Measurements from ENCODE around the gene TSPAN9. TPM values are rescaled to one million over a fixed set of nuclear protein-coding genes. Genes with fewer than 3 reads are reported as not detected.

The TSPAN9 gene
- total RNA-seq, 3 donors from 2014 or later = 16.8 to 44.9 (median 36.9) TPM

DNA sequence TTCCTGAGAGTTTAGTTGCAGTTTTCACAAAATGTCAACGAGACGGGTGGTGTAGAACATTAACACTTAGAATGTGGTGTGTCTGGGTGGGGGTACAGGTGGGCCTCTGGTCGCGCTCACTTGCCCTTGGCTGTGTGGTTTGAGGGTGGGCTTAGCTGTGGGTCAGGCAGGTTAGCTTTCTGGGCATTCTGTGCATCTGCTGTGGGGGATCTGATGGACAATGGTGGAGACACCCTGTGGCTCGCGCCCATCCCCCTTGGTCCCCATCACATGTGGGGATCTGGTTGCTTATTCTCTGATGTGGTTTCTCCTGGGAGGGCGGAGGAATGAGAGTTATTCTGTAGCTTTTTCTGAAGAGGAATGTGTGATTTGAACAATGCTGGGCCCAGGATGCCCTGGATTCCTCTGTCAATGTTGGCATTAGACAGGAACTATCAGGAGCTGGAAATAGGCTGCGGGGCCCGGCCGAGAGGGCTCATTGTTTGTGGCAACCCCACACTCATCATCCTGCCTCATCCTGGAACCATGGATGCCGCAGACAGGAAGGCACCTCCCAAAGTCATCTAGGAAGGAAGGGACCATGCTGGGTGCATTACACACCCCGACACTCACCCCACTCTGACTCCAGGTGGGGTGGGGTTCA, 101.6 kb downstream of the TSPAN9 start:
- TF ChIP-seq POLR2A (IDR thresholded peaks at IDR 0.05) = no peak
- no peak for TF ChIP-seq POLR2AphosphoS5 (IDR thresholded peaks at IDR 0.05)
- TF ChIP-seq, protein P1, sequence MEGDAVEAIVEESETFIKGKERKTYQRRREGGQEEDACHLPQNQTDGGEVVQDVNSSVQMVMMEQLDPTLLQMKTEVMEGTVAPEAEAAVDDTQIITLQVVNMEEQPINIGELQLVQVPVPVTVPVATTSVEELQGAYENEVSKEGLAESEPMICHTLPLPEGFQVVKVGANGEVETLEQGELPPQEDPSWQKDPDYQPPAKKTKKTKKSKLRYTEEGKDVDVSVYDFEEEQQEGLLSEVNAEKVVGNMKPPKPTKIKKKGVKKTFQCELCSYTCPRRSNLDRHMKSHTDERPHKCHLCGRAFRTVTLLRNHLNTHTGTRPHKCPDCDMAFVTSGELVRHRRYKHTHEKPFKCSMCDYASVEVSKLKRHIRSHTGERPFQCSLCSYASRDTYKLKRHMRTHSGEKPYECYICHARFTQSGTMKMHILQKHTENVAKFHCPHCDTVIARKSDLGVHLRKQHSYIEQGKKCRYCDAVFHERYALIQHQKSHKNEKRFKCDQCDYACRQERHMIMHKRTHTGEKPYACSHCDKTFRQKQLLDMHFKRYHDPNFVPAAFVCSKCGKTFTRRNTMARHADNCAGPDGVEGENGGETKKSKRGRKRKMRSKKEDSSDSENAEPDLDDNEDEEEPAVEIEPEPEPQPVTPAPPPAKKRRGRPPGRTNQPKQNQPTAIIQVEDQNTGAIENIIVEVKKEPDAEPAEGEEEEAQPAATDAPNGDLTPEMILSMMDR (IDR thresholded peaks at IDR 0.05) = no peak
- Histone ChIP-seq H3K27me3 (no peaks in the 10 kb centered on the region), H3K4me3 (no peak overlapping the region), H3K4me1 (no peaks in the 10 kb centered on the region), H3K27ac (no peak overlapping the region), H3K9me3 (no peaks in the 10 kb centered on the region), H3K36me3 (no peaks in the 10 kb centered on the region)
- DNase-seq (ENCODE audit: low spot score in 2 of 2) = no peak
- intact Hi-C loops (cut with DNase I; ENCODE audit: low total_unique reads) = no loop called here

DNA sequence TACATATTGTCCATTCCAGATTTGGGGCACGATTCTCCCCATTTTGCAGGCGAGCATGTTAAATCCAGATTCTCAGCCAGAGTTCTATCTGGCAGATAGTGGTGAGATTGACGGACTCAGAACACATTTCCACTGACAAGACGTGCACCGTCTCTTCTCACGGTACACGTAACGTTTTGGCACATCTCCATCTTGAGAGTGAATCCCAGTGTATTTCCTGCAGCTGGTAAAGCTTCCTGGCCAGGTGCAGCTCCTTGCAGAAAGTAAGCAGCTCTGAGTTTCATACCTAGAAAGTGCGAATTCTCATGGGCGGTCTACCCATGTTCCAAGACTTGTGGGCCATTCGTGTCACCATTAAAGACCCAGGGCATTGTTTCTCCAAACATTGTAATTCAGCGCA, 102.6 kb downstream of the TSPAN9 start:
- intact Hi-C loops (cut with DNase I; ENCODE audit: low total_unique reads) = no loop called here
- H3K4me3 ChIP-seq = no peak overlapping the region
- DNase-seq (ENCODE audit: low spot score in 2 of 2) = no peak
- no peak overlapping the region for H3K27ac ChIP-seq
- H3K9me3 ChIP-seq = no peaks in the 10 kb centered on the region
- H3K4me1 ChIP-seq = no peaks in the 10 kb centered on the region
- TF ChIP-seq, protein P1 (IDR thresholded peaks at IDR 0.05) = no peak
- TF ChIP-seq POLR2A (IDR thresholded peaks at IDR 0.05) (no peak), POLR2AphosphoS5 (IDR thresholded peaks at IDR 0.05) (no peak)
- no peaks in the 10 kb centered on the region for H3K27me3 ChIP-seq
- H3K36me3 ChIP-seq = no peaks in the 10 kb centered on the region

DNA sequence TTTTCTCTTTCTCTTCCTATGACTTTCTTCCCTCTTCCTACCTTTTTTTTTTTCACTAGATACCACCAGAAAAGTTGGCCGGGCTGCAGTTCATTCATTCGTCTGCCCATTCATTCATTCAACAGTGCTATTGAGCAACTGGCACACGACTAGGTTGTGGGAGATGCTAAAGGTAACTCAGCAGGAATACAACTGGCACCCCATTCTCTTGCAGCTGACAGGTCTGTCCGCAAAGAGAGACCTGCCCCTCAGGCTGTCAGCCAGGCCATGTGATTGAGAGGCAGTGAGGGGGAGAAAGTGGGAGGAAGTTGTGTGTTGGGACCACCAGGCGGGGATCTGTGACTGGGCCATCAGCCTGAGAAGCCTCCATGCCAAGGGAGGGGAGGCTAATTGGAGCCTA, 105.2 kb downstream of the TSPAN9 start:
- no peaks in the 10 kb centered on the region for H3K36me3 ChIP-seq
- H3K27ac ChIP-seq = no peak overlapping the region
- H3K4me3 ChIP-seq = no peak overlapping the region
- TF ChIP-seq POLR2AphosphoS5 (IDR thresholded peaks at IDR 0.05) (no peak), POLR2A (IDR thresholded peaks at IDR 0.05) (no peak)
- TF ChIP-seq, protein P1 (IDR thresholded peaks at IDR 0.05) = no peak
- no peak for DNase-seq (ENCODE audit: low spot score in 2 of 2)
- no peaks in the 10 kb centered on the region for H3K27me3 ChIP-seq
- H3K4me1 ChIP-seq = no peaks in the 10 kb centered on the region
- intact Hi-C loops (cut with DNase I; ENCODE audit: low total_unique reads) = no loop called here
- H3K9me3 ChIP-seq = no peaks in the 10 kb centered on the region

DNA sequence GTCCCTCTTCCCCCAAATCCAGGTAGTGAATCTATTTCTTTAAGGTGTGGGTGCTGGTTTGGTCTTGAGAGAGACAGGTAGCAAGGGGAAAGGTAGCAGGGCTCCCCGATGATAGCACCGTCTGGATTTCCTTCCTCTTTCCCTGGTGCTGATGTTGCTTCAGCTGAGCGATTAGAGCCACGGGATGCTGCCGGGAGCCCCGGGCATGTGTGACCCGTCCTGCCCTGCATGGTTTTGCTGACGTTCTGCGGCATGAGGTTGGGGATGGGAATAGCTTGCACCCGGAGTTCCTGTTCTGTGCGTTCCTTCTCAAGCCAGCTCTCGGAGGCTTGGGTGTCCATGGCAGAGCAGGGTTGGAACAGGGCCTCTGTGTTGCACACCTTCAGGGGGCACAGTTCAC, 107.3 kb downstream of the TSPAN9 start:
- Histone ChIP-seq H3K36me3 (no peaks in the 10 kb centered on the region), H3K27ac (no peak overlapping the region), H3K9me3 (no peaks in the 10 kb centered on the region), H3K27me3 (no peaks in the 10 kb centered on the region), H3K4me1 (no peaks in the 10 kb centered on the region), H3K4me3 (no peak overlapping the region)
- TF ChIP-seq, protein P1 (IDR thresholded peaks at IDR 0.05) = no peak
- no peak for DNase-seq (ENCODE audit: low spot score in 2 of 2)
- intact Hi-C loops (cut with DNase I; ENCODE audit: low total_unique reads) = no loop called here

DNA sequence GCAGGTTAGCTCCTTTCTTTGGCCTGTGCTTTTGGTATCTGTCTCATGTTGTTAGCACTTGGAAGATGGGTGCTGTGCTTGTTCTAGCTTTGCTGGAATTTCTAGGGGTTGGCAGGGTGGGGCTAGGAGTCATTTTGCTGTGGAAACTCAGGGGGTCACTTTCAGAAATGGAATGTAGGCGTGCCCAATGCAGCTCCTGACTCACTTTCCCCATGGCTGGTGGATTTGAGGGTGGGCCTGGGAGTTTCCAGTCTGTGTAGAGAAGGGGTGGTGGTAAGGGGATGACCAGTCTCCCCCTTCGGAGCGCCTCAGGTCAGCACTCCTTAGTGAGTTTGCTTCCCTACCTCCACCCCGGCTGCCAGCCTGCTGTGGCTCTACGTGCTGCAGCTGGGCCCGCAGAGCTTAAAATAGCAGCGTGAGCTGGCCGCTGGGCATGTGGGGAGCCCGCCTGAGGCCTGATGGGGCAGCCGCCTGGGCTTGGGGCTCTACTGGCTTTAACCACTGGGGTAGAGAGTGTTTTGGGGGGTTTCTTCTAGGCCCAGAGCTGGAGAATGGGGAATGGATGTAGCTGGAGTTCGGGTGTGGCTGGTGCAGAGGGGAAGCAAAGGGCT, 108.2 kb downstream of the TSPAN9 start:
- no peaks in the 10 kb centered on the region for H3K9me3 ChIP-seq
- TF ChIP-seq POLR2AphosphoS5 (IDR thresholded peaks at IDR 0.05) (no peak), POLR2A (IDR thresholded peaks at IDR 0.05) (no peak)
- TF ChIP-seq, protein P1 (IDR thresholded peaks at IDR 0.05) = no peak
- intact Hi-C loops (cut with DNase I; ENCODE audit: low total_unique reads) = loop anchor here (5.0 kb wide), 1 partner anchor 38 kb away; no protein-coding TSS in a partner anchor
- DNase-seq (ENCODE audit: low spot score in 2 of 2) = no peak
- no peaks in the 10 kb centered on the region for H3K27me3 ChIP-seq
- no peak overlapping the region for H3K4me3 ChIP-seq
- H3K4me1 ChIP-seq = no peaks in the 10 kb centered on the region
- H3K27ac ChIP-seq = no peak overlapping the region
- no peaks in the 10 kb centered on the region for H3K36me3 ChIP-seq
